B cell (primary cell): ENCODE data around the gene OR13C9.

Experiments used
- EZH2 ChIP-seq: IDR thresholded peaks from 2 replicates; pipeline ENCODE4 v1.6.1; 2012; ENCODE audit warnings: borderline replicate concordance, low read depth, mild to moderate bottlenecking, moderate library complexity, low read length; ENCODE audit not compliant: insufficient read depth, poor library complexity, severe bottlenecking
- TF ChIP-seq, protein P1 (sequence below): fragments of 200-600 bp; IDR thresholded peaks from one replicate; pipeline ENCODE4 v1.8.0; 2022; ENCODE audit warnings: antibody characterized with exemption, mild to moderate bottlenecking

DNA sequence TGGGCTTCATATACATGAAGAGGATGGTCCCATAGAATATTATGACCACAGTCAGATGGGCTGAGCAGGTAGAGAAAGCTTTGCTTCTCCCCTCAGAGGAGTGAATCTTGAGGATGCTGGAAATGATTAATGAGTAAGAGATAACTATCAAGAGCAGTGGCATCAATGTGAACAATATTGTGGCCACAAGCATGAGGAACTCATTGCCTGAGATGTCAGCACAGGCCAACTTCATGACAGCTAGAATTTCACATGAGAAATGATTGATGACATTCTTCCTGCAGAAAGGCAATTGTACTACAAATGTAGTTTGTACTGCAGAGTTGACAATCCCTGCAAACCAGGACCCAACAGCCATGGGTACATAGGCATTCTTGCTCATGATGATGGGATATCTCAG is 586 bp downstream of the OR13C9 start:
- TF ChIP-seq, protein P1, sequence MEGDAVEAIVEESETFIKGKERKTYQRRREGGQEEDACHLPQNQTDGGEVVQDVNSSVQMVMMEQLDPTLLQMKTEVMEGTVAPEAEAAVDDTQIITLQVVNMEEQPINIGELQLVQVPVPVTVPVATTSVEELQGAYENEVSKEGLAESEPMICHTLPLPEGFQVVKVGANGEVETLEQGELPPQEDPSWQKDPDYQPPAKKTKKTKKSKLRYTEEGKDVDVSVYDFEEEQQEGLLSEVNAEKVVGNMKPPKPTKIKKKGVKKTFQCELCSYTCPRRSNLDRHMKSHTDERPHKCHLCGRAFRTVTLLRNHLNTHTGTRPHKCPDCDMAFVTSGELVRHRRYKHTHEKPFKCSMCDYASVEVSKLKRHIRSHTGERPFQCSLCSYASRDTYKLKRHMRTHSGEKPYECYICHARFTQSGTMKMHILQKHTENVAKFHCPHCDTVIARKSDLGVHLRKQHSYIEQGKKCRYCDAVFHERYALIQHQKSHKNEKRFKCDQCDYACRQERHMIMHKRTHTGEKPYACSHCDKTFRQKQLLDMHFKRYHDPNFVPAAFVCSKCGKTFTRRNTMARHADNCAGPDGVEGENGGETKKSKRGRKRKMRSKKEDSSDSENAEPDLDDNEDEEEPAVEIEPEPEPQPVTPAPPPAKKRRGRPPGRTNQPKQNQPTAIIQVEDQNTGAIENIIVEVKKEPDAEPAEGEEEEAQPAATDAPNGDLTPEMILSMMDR = no peak
- TF ChIP-seq EZH2 = no peak
